Activated CD4-positive, alpha-beta memory T cell treated with anti-CD3 and anti-CD28 coated beads for 36 hours (primary cell): ENCODE data around the gene LRRC56. TPM values are rescaled to one million over a fixed set of nuclear protein-coding genes. Genes with fewer than 3 reads are reported as not detected.

Source experiments
- CTCF ChIA-PET: fragments of 350-600 bp; sonication (Branson Sonifier 250); formaldehyde crosslinking; loops from one replicate; lab custom pipeline; 2021; ENCODE audit warnings: antibody characterized with exemption, inconsistent platforms; lab: Charles Lee
- POLR2A ChIA-PET: fragments of 350-600 bp; sonication (Branson Sonifier 250); formaldehyde crosslinking; loops from one replicate; lab custom pipeline; 2021; ENCODE audit warnings: antibody characterized with exemption; lab: Charles Lee
- DNase-seq: peaks from one replicate; pipeline ENCODE4 v3.0.0-alpha.2; 2020
- H3K27ac Mint-ChIP-seq: one replicate; pipeline ENCODE4 v1.8.0; 2021; ENCODE audit warnings: mixed read lengths
- H3K27me3 Mint-ChIP-seq: one replicate; pipeline ENCODE4 v1.8.0; 2021; ENCODE audit warnings: mixed read lengths
- H3K36me3 Mint-ChIP-seq: one replicate; pipeline ENCODE4 v1.8.0; 2021; ENCODE audit warnings: mixed read lengths
- H3K4me1 Mint-ChIP-seq: one replicate; pipeline ENCODE4 v1.8.0; 2021; ENCODE audit warnings: low read depth, mixed read lengths
- H3K4me3 Mint-ChIP-seq: one replicate; pipeline ENCODE4 v1.8.0; 2021; ENCODE audit warnings: mild to moderate bottlenecking, mixed read lengths
- H3K9me3 Mint-ChIP-seq: one replicate; pipeline ENCODE4 v1.8.0; 2021; ENCODE audit warnings: mixed read lengths
- intact Hi-C: fragments of 100-400 bp; cut with micrococcal nuclease; formaldehyde crosslinking; loops from one replicate; pipeline ENCODE4 v1.15.1; 2023
- total RNA-seq, 2 experiments: library from RNA; stranded (reverse); gene quantifications; one replicate each; pipeline ENCODE4 v1.2.3, GENCODE V29; 2021

The LRRC56 gene
- total RNA-seq, 2 experiments from 2014 or later: 1.3 to 1.6 TPM

- Mint-ChIP-seq H3K36me3 (no peaks in the 10 kb centered on the region), H3K27me3 (no peaks in the 10 kb centered on the region), H3K9me3 (no peaks in the 10 kb centered on the region), H3K27ac (no peak overlapping the region), H3K4me3 (peak overlapping the region; percentile 85), H3K4me1 (peaks cover 9% of the 10 kb centered on the region)
- ChIA-PET POLR2A (interaction anchor here (1.0 kb wide), 1 partner anchor 38 kb away, joined by 4 read pairs; the partner anchor contains the start of gene PHRF1), CTCF (interaction anchor here (1.1 to 3.3 kb wide), 3 partner anchors 17 to 19 kb away, joined by 5 to 30 read pairs (median 6); no protein-coding TSS in a partner anchor)
- intact Hi-C loops: loop anchor here (1.0 to 5.0 kb wide), 6 partner anchors 23 to 184 kb away; partner anchors contain the start of genes DEAF1, LMNTD2, PHRF1 and RASSF7
- DNase-seq: peak; percentile 8
Measured at GRCh38 chr11:537622-538430, 499 bp downstream of the LRRC56 start.

GRCh38 chr11:538431-539051 is 1.2 kb downstream of the LRRC56 start:
- peak; percentile 8 for DNase-seq
- Mint-ChIP-seq H3K27me3 (no peaks in the 10 kb centered on the region), H3K4me1 (peaks cover 9% of the 10 kb centered on the region), H3K9me3 (no peaks in the 10 kb centered on the region), H3K36me3 (no peaks in the 10 kb centered on the region), H3K4me3 (no peak overlapping the region), H3K27ac (no peak overlapping the region)
- intact Hi-C loops: loop anchor here (5.0 kb wide), 2 partner anchors 159 to 184 kb away; partner anchors contain the start of genes DEAF1 and TMEM80
- CTCF ChIA-PET: interaction anchor here (0.8 to 1.9 kb wide), 3 partner anchors 16 to 280 kb away, joined by 3 to 6 read pairs (median 5); no protein-coding TSS in a partner anchor
- POLR2A ChIA-PET: no interaction called here

- Mint-ChIP-seq H3K9me3 (no peaks in the 10 kb centered on the region), H3K27ac (no peak overlapping the region), H3K27me3 (no peaks in the 10 kb centered on the region), H3K4me1 (peaks cover 9% of the 10 kb centered on the region), H3K4me3 (no peak overlapping the region), H3K36me3 (no peaks in the 10 kb centered on the region)
- no peak for DNase-seq
- ChIA-PET POLR2A (interaction anchor here (0.5 kb wide), 1 partner anchor 179 kb away, joined by 3 read pairs; no protein-coding TSS in a partner anchor), CTCF (no interaction called here)
- intact Hi-C loops: loop anchor here (5.0 kb wide), 2 partner anchors 157 to 182 kb away; partner anchors contain the start of genes DEAF1 and TMEM80
Measured at GRCh38 chr11:539971-540481, 2.7 kb downstream of the LRRC56 start.

GRCh38 chr11:540583-541432 is 3.5 kb downstream of the LRRC56 start:
- intact Hi-C loops: no loop called here
- H3K4me1 Mint-ChIP-seq: peaks cover 9% of the 10 kb centered on the region
- H3K27me3 Mint-ChIP-seq: no peaks in the 10 kb centered on the region
- ChIA-PET CTCF (interaction anchor here (0.9 kb wide), 1 partner anchor 14 kb away, joined by 4 read pairs; no protein-coding TSS in a partner anchor), POLR2A (interaction anchor here (0.5 kb wide), 1 partner anchor 178 kb away, joined by 3 read pairs; no protein-coding TSS in a partner anchor)
- peak; percentile 7 for DNase-seq
- H3K4me3 Mint-ChIP-seq: no peak overlapping the region
- no peaks in the 10 kb centered on the region for H3K36me3 Mint-ChIP-seq
- H3K27ac Mint-ChIP-seq: no peak overlapping the region
- no peaks in the 10 kb centered on the region for H3K9me3 Mint-ChIP-seq

- no peaks in the 10 kb centered on the region for H3K27me3 Mint-ChIP-seq
- DNase-seq: no peak
- ChIA-PET POLR2A (no interaction called here), CTCF (interaction anchor here (0.9 kb wide), 1 partner anchor 13 kb away, joined by 4 read pairs; no protein-coding TSS in a partner anchor)
- H3K27ac Mint-ChIP-seq: no peak overlapping the region
- peaks cover 7% of the 10 kb centered on the region for H3K4me1 Mint-ChIP-seq
- no peaks in the 10 kb centered on the region for H3K9me3 Mint-ChIP-seq
- intact Hi-C loops: no loop called here
- H3K36me3 Mint-ChIP-seq: no peaks in the 10 kb centered on the region
- no peak overlapping the region for H3K4me3 Mint-ChIP-seq
Measured at GRCh38 chr11:541433-541885, 4.1 kb downstream of the LRRC56 start.

GRCh38 chr11:544817-545166 is 7.5 kb downstream of the LRRC56 start:
- H3K4me3 Mint-ChIP-seq: no peak overlapping the region
- no peak for DNase-seq
- ChIA-PET POLR2A (no interaction called here), CTCF (interaction anchor here (2.1 kb wide), 1 partner anchor 9 kb away, joined by 8 read pairs; no protein-coding TSS in a partner anchor)
- H3K4me1 Mint-ChIP-seq: peaks cover 3% of the 10 kb centered on the region
- intact Hi-C loops: no loop called here
- no peaks in the 10 kb centered on the region for H3K9me3 Mint-ChIP-seq
- H3K27me3 Mint-ChIP-seq: no peaks in the 10 kb centered on the region
- H3K27ac Mint-ChIP-seq: no peak overlapping the region
- no peaks in the 10 kb centered on the region for H3K36me3 Mint-ChIP-seq

GRCh38 chr11:545171-545570 is 7.8 kb downstream of the LRRC56 start:
- no peak overlapping the region for H3K4me3 Mint-ChIP-seq
- peaks cover 3% of the 10 kb centered on the region for H3K4me1 Mint-ChIP-seq
- no peak overlapping the region for H3K27ac Mint-ChIP-seq
- DNase-seq: no peak
- intact Hi-C loops: no loop called here
- CTCF ChIA-PET: interaction anchor here (2.1 kb wide), 1 partner anchor 9 kb away, joined by 8 read pairs; no protein-coding TSS in a partner anchor
- no peaks in the 10 kb centered on the region for H3K36me3 Mint-ChIP-seq
- no peaks in the 10 kb centered on the region for H3K27me3 Mint-ChIP-seq
- POLR2A ChIA-PET: no interaction called here
- H3K9me3 Mint-ChIP-seq: no peaks in the 10 kb centered on the region

GRCh38 chr11:548700-549603 is 11.6 kb downstream of the LRRC56 start:
- no peaks in the 10 kb centered on the region for H3K9me3 Mint-ChIP-seq
- no peaks in the 10 kb centered on the region for H3K27me3 Mint-ChIP-seq
- H3K36me3 Mint-ChIP-seq: no peaks in the 10 kb centered on the region
- no peak overlapping the region for H3K27ac Mint-ChIP-seq
- intact Hi-C loops: no loop called here
- no peak overlapping the region for H3K4me3 Mint-ChIP-seq
- DNase-seq: no peak
- peaks cover 3% of the 10 kb centered on the region for H3K4me1 Mint-ChIP-seq
- POLR2A ChIA-PET: no interaction called here
- CTCF ChIA-PET: interaction anchor here (1.1 kb wide), 1 partner anchor 178 kb away, joined by 4 read pairs; no protein-coding TSS in a partner anchor

GRCh38 chr11:550021-550745 is 12.9 kb downstream of the LRRC56 start:
- no peak for DNase-seq
- CTCF ChIA-PET: no interaction called here
- Mint-ChIP-seq H3K27me3 (no peaks in the 10 kb centered on the region), H3K27ac (no peak overlapping the region), H3K9me3 (no peaks in the 10 kb centered on the region), H3K4me1 (peaks cover 3% of the 10 kb centered on the region), H3K36me3 (no peaks in the 10 kb centered on the region), H3K4me3 (no peak overlapping the region)
- intact Hi-C loops: no loop called here
- POLR2A ChIA-PET: no interaction called here

- POLR2A ChIA-PET: no interaction called here
- intact Hi-C loops: no loop called here
- Mint-ChIP-seq H3K36me3 (no peaks in the 10 kb centered on the region), H3K4me3 (no peak overlapping the region), H3K27me3 (no peaks in the 10 kb centered on the region), H3K9me3 (no peaks in the 10 kb centered on the region), H3K4me1 (peaks cover 3% of the 10 kb centered on the region), H3K27ac (no peak overlapping the region)
- DNase-seq: no peak
- CTCF ChIA-PET: no interaction called here
Measured at GRCh38 chr11:550746-551085, 13.4 kb downstream of the LRRC56 start.
